H1 (cell line): ENCODE measurements around the gene TMEM63C. TPM values are rescaled to one million over a fixed set of nuclear protein-coding genes. Genes with fewer than 3 reads are reported as not detected.

ENCODE experiments used
- CTCF ChIA-PET: fragments of 300-600 bp; sonication (Branson Sonifier 250); formaldehyde crosslinking; loops from one replicate; lab custom pipeline; 2021; ENCODE audit not compliant: partially characterized antibody; lab: Charles Lee
- POLR2A ChIA-PET: fragments of 300-600 bp; sonication (Branson Sonifier 250); formaldehyde crosslinking; loops from one replicate; lab custom pipeline; 2021; ENCODE audit warnings: inconsistent platforms; ENCODE audit not compliant: partially characterized antibody; lab: Charles Lee
- DNase-seq, 2 experiments: peaks; one replicate each; pipeline versions ENCODE4 v3.0.0 to v3.0.0-alpha.2; 2010 to 2022; ENCODE audit warnings: low spot score in 2 of 2, low read depth in 1 of 2, mixed read lengths in 1 of 2
- FAIRE-seq: peaks from 2 replicates; lab custom pipeline; 2011; peaks lifted over from hg19 to GRCh38; lab: Jason Lieb, UNC
- H2AFZ ChIP-seq: 2 replicates; pipeline ENCODE4 v1.8.1; 2012; ENCODE audit warnings: low read length, inconsistent platforms
- H2AK5ac ChIP-seq: 2 replicates; pipeline ENCODE4 v1.6.1; 2013; ENCODE audit warnings: low read depth, low read length
- H2BK120ac ChIP-seq: replicated peaks from 2 replicates; pipeline ENCODE3; 2013; ENCODE audit warnings: low read depth, low read length, inconsistent platforms
- H2BK12ac ChIP-seq: 2 replicates; pipeline ENCODE4 v1.6.1; 2013; ENCODE audit warnings: low read depth, low read length
- H2BK15ac ChIP-seq: 2 replicates; pipeline ENCODE4 v1.6.1; 2013; ENCODE audit warnings: low read length
- H2BK20ac ChIP-seq: 2 replicates; pipeline ENCODE4 v1.6.1; 2013; ENCODE audit warnings: low read length
- H2BK5ac ChIP-seq: 2 replicates; pipeline ENCODE4 v1.6.1; 2013; ENCODE audit warnings: low read depth, low read length
- H3K14ac ChIP-seq: 2 replicates; pipeline ENCODE4 v1.6.1; 2013; ENCODE audit warnings: inconsistent platforms; ENCODE audit not compliant: insufficient read length
- H3K18ac ChIP-seq: 2 replicates; pipeline ENCODE4 v1.6.1; 2013; ENCODE audit warnings: low read length; ENCODE audit errors: extremely low read depth
- H3K23ac ChIP-seq: 2 replicates; pipeline ENCODE4 v1.6.1; 2013; ENCODE audit warnings: inconsistent platforms; ENCODE audit not compliant: insufficient read length
- H3K23me2 ChIP-seq: 2 replicates; pipeline ENCODE4 v1.6.1; 2013; ENCODE audit warnings: low read depth, low read length
- H3K27ac ChIP-seq: 2 replicates; pipeline ENCODE4 v1.6.1; 2011; ENCODE audit warnings: low read depth, low read length, inconsistent platforms
- H3K27me3 ChIP-seq, 4 experiments: replicated peaks in 1 of 4; 1 replicate in 1 of 4; 2 replicates in 3 of 4; pipeline versions ENCODE4 v1.6.1 to v1.8.1; 2011 to 2013; ENCODE audit warnings: low read length in 3 of 4, mild to moderate bottlenecking in 3 of 4, inconsistent platforms in 2 of 4, mixed read lengths in 2 of 4, moderate library complexity in 1 of 4; ENCODE audit not compliant: control insufficient read depth in 3 of 4, insufficient read depth in 3 of 4; ENCODE audit errors: extremely low read depth in 1 of 4
- H3K36me3 ChIP-seq, 4 experiments: 2 replicates each; pipeline versions ENCODE4 v1.6.1 to v1.8.1; 2011 to 2013; ENCODE audit warnings: mild to moderate bottlenecking in 4 of 4, low read length in 3 of 4, moderate library complexity in 2 of 4, control low read depth in 1 of 4, inconsistent platforms in 1 of 4; ENCODE audit not compliant: insufficient read depth in 4 of 4, control insufficient read depth in 2 of 4
- H3K4ac ChIP-seq: replicated peaks from 2 replicates; pipeline ENCODE3; 2013; ENCODE audit warnings: low read length, low read depth, mixed read lengths, inconsistent platforms; ENCODE audit not compliant: insufficient read length
- H3K4me1 ChIP-seq, 4 experiments: replicated peaks in 1 of 4; 1 replicate in 1 of 4; 2 replicates in 3 of 4; pipeline versions ENCODE4 v1.6.1 to v1.8.1; 2011 to 2013; ENCODE audit warnings: low read length in 3 of 4, inconsistent platforms in 2 of 4, mixed read lengths in 1 of 4; ENCODE audit not compliant: insufficient read depth in 4 of 4, control insufficient read depth in 3 of 4
- H3K4me2 ChIP-seq, 2 experiments: 2 replicates each; pipeline versions ENCODE4 v1.6.1 to v1.8.1; 2011 to 2013; ENCODE audit warnings: low read depth in 2 of 2, low read length in 2 of 2, control low read depth in 1 of 2, inconsistent platforms in 1 of 2, mild to moderate bottlenecking in 1 of 2; ENCODE audit not compliant: insufficient read depth in 1 of 2
- H3K4me3 ChIP-seq, 4 experiments: fragments of 200-600, 300-600 bp in 1 of 4; sonication (generic), shearing (Covaris generic), sonication (Bioruptor Twin) in 1 of 4; 2 replicates each; pipeline versions ENCODE4 v1.5.1 to v1.8.1; 2011 to 2016; ENCODE audit warnings: low read length in 4 of 4, low read depth in 3 of 4, control low read depth in 2 of 4, inconsistent platforms in 2 of 4, mild to moderate bottlenecking in 2 of 4, mixed read lengths in 1 of 4, moderate library complexity in 1 of 4; ENCODE audit not compliant: insufficient read depth in 2 of 4; ENCODE audit errors: extremely low read depth in 1 of 4
- H3K56ac ChIP-seq: replicated peaks from 2 replicates; pipeline ENCODE3; 2013; ENCODE audit warnings: low read depth, mild to moderate bottlenecking, mixed read lengths, low read length, inconsistent platforms; ENCODE audit not compliant: insufficient read length
- H3K79me1 ChIP-seq: 2 replicates; pipeline ENCODE4 v1.6.1; 2013; ENCODE audit warnings: low read depth, low read length, control low read depth
- H3K79me2 ChIP-seq, 2 experiments: 2 replicates each; pipeline versions ENCODE4 v1.6.1 to v1.8.1; 2012 to 2013; ENCODE audit warnings: low read length in 2 of 2, mild to moderate bottlenecking in 2 of 2, inconsistent platforms in 1 of 2; ENCODE audit not compliant: insufficient read depth in 2 of 2, control insufficient read depth in 1 of 2
- H3K9ac ChIP-seq, 4 experiments: replicated peaks in 1 of 4; 1 replicate in 1 of 4; 2 replicates in 3 of 4; pipeline versions ENCODE4 v1.6.1 to v1.8.1; 2011 to 2013; ENCODE audit warnings: low read depth in 3 of 4, low read length in 3 of 4, control low read depth in 2 of 4, mild to moderate bottlenecking in 2 of 4, moderate library complexity in 2 of 4, inconsistent platforms in 1 of 4; ENCODE audit errors: extremely low read depth in 1 of 4
- H3K9me3 ChIP-seq, 2 experiments: 2 replicates each; pipeline versions ENCODE4 v1.6.1 to v1.8.1; 2012 to 2013; ENCODE audit warnings: mild to moderate bottlenecking in 2 of 2, moderate library complexity in 2 of 2, control low read depth in 1 of 2, inconsistent platforms in 1 of 2, low read depth in 1 of 2, low read length in 1 of 2, mixed read lengths in 1 of 2; ENCODE audit not compliant: insufficient read depth in 2 of 2
- H4K20me1 ChIP-seq, 2 experiments: replicated peaks in 1 of 2; 2 replicates each; pipeline versions ENCODE3 to v1.8.1; 2011 to 2013; ENCODE audit warnings: inconsistent platforms in 2 of 2, low read length in 2 of 2, mild to moderate bottlenecking in 1 of 2; ENCODE audit not compliant: insufficient read depth in 2 of 2, control insufficient read depth in 1 of 2
- H4K5ac ChIP-seq: 2 replicates; pipeline ENCODE4 v1.6.1; 2013; ENCODE audit warnings: low read length, low read depth, mixed read lengths, inconsistent platforms; ENCODE audit not compliant: insufficient read length
- H4K8ac ChIP-seq: 2 replicates; pipeline ENCODE4 v1.8.0; 2013; ENCODE audit warnings: mild to moderate bottlenecking, moderate library complexity, low read length, inconsistent platforms; ENCODE audit not compliant: insufficient read depth; ENCODE audit errors: extremely low read depth
- H4K91ac ChIP-seq: replicated peaks from 2 replicates; pipeline ENCODE3; 2013; ENCODE audit warnings: low read length, mixed read lengths, inconsistent platforms; ENCODE audit not compliant: insufficient read length
- CHD1 ChIP-seq: IDR thresholded peaks from 2 replicates; pipeline ENCODE4 v1.6.1; 2012; ENCODE audit warnings: low read depth, low read length, improper control_type of control experiment
- WGBS, 2 experiments: shearing (Covaris generic) in 1 of 2; methylation state at CpG; one replicate each; pipeline versions ENCODE4 v1.1.6 to v1.1.7; 2013 to 2015; ENCODE audit warnings: low lambda C conversion rate in 2 of 2, mixed read lengths in 2 of 2, inconsistent platforms in 1 of 2, low coverage in 1 of 2, missing lambda C conversion rate in 1 of 2; ENCODE audit not compliant: insufficient replicate concordance in 2 of 2, insufficient coverage in 1 of 2, insufficient read length in 1 of 2; ENCODE audit errors: extremely low coverage in 1 of 2, missing lambda C conversion rate in 1 of 2; 5-methylcytosine and 5-hydroxymethylcytosine counted together
- polyA plus RNA-seq, 7 experiments: library from polyadenylated mRNA; depleted of rRNA in 3 of 7; stranded (reverse) in 5 of 7; unstranded in 2 of 7; fragments of >200 nt in 5 of 7; fragments of 200-250 nt in 2 of 7; gene quantifications; 1 replicate in 5 of 7; 2 replicates in 1 of 7; 4 replicates in 1 of 7; pipeline versions ENCODE4 v1.2.1 to v1.2.3, GENCODE V29; 2011 to 2013; ENCODE audit warnings: missing spikeins in 2 of 7, mixed read lengths in 2 of 7
- total RNA-seq: library from RNA; stranded (reverse); fragmentation: NEBNext Ultra II Directional; extraction: Animal tissue kit (Norgen Biotek cat#: 25700); gene quantifications from 2 replicates; pipeline ENCODE4 v1.2.1, GENCODE V29; 2021
- TF ChIP-seq, protein P1 (sequence below): IDR thresholded peaks from 2 replicates; pipeline ENCODE4 v1.6.1; 2012; ENCODE audit warnings: inconsistent platforms

TMEM63C gene
- total and polyA plus RNA-seq, 2 of the 8 experiments (the other 6 are each of a cell fraction or from before 2014, with no cell fraction given) = 3.0 to 7.6 TPM

DNA sequence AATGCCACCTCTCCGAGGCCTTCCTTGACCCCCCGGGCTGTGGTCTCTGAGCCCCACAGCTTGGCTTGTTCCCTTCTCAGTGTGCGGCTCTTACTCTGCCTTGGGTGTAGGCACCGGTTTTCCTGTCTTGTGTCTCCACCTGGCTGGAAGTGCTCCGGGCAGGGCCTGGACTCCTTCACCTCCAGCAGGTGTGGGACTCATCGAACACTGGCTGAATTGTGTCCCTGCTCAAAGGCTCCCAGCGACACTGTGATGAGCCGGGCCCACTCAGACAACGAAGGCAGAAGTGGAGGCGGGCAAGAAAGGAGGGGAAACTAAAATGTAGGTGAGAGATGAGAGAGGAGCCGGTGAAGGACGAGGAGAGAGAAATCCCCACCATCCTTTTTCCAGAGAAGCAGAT is 18.0 kb downstream of the TMEM63C start:
- Histone ChIP-seq H3K9me3 (no peaks in the 10 kb centered on the region), H3K18ac (no peak overlapping the region), H3K79me2 (no peaks in the 10 kb centered on the region), H4K91ac (no peak overlapping the region), H4K8ac (no peak overlapping the region), H2BK15ac (no peak overlapping the region), H2BK12ac (no peak overlapping the region), H3K4ac (no peak overlapping the region), H3K9ac (no peak overlapping the region), H3K79me1 (no peaks in the 10 kb centered on the region), H3K56ac (no peak overlapping the region), H3K4me1 (peaks cover 0 to 8% (median 3%) of the 10 kb centered on the region in 4 experiments; a peak in 3 of 7 replicates), H3K27ac (no peak overlapping the region), H3K23me2 (no peaks in the 10 kb centered on the region), H3K23ac (no peak overlapping the region), H2AK5ac (no peak overlapping the region), H3K36me3 (no peaks in the 10 kb centered on the region), H2BK20ac (no peak overlapping the region), H3K27me3 (no peaks in the 10 kb centered on the region), H2BK5ac (0 out of 2 replicates have a peak overlapping the region, but pooled peaks have one; percentile 0), H3K4me3 (no peak overlapping the region), H4K20me1 (no peaks in the 10 kb centered on the region), H3K14ac (no peak overlapping the region), H4K5ac (no peak overlapping the region), H2BK120ac (no peak overlapping the region), H3K4me2 (no peak overlapping the region), H2AFZ (no peak overlapping the region)
- TF ChIP-seq CHD1 = no peak
- TF ChIP-seq, protein P1, sequence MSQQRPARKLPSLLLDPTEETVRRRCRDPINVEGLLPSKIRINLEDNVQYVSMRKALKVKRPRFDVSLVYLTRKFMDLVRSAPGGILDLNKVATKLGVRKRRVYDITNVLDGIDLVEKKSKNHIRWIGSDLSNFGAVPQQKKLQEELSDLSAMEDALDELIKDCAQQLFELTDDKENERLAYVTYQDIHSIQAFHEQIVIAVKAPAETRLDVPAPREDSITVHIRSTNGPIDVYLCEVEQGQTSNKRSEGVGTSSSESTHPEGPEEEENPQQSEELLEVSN = no peak
- 72% methylated on average over 12 of the region's 12 CpGs; no CpG with 5 or more reads in 1 of the 2 experiments for WGBS, 2 experiments
- POLR2A ChIA-PET = no interaction called here
- DNase-seq (no peak), FAIRE-seq (no peak)
- CTCF ChIA-PET = interaction anchor here (0.7 to 8.8 kb wide), 13 partner anchors 11 to 324 kb away, joined by 3 to 110 read pairs (median 4); partner anchors contain the start of gene ZDHHC22
